GM18508 (cell line): ENCODE data around the gene EIF3J.

Experiments used
- ATAC-seq: cut with Tn5 transposase; IDR thresholded peaks from one replicate; pipeline ENCODE4 v1.9.1; 2021; ENCODE audit warnings: moderate number of reproducible peaks; ENCODE audit not compliant: insufficient read depth, unreplicated experiment

The EIF3J gene

GRCh38 chr15:44591326-44591725, 54.4 kb downstream of the EIF3J start:
- ATAC-seq, result no peak

- ATAC-seq, result no peak
These were observed 56.2 kb downstream of the EIF3J start for GRCh38 chr15:44593042-44593736.

GRCh38 chr15:44595246-44595645, 58.3 kb downstream of the EIF3J start:
- ATAC-seq, result no peak

GRCh38 chr15:44595656-44596510, 58.9 kb downstream of the EIF3J start:
- no peak for ATAC-seq

GRCh38 chr15:44596511-44597010, 59.6 kb downstream of the EIF3J start:
- ATAC-seq, result no peak

GRCh38 chr15:44598066-44598465, 61.1 kb downstream of the EIF3J start:
- ATAC-seq, result no peak

- ATAC-seq, result no peak
These were observed 61.9 kb downstream of the EIF3J start for GRCh38 chr15:44598892-44599291.

- ATAC-seq, result no peak
These were observed 66.2 kb downstream of the EIF3J start for GRCh38 chr15:44603126-44603525.

GRCh38 chr15:44606740-44607139, 69.8 kb downstream of the EIF3J start:
- no peak for ATAC-seq
